WTC11 (cell line): Measurements from ENCODE around the gene AKT2.

Experiments used
- ZNF138 ChIP-seq: sonication (generic); formaldehyde crosslinking; conservative IDR thresholded peaks from 2 replicates; pipeline ENCODE4 v1.8.1; 2022; ENCODE audit warnings: mild to moderate bottlenecking, moderate library complexity, missing genetic modification reagents
- TF ChIP-seq, protein P1 (sequence below): fragments of 200-600 bp; IDR thresholded peaks from 2 replicates; pipeline ENCODE4 v1.8.0; 2022; ENCODE audit warnings: antibody characterized with exemption

DNA sequence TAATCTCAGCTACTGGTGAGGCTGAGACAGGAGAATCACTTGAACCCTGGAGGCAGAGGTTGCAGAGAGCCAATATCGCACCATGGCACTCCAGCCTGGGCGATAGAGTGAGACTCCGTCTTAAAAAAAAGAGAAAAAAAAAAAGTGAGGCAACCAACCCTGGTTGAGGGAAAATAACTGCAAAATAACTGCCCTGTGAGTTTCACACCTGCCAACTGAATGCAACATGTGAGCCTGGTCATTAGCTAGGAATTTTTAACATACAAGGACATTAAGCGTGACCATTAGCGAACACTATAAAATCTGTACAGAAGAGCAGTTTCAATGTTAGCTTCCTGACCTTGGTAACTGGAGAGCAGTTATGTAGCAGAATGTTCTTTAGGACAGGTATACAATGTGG, 56.3 kb downstream of the AKT2 start:
- TF ChIP-seq, protein P1, sequence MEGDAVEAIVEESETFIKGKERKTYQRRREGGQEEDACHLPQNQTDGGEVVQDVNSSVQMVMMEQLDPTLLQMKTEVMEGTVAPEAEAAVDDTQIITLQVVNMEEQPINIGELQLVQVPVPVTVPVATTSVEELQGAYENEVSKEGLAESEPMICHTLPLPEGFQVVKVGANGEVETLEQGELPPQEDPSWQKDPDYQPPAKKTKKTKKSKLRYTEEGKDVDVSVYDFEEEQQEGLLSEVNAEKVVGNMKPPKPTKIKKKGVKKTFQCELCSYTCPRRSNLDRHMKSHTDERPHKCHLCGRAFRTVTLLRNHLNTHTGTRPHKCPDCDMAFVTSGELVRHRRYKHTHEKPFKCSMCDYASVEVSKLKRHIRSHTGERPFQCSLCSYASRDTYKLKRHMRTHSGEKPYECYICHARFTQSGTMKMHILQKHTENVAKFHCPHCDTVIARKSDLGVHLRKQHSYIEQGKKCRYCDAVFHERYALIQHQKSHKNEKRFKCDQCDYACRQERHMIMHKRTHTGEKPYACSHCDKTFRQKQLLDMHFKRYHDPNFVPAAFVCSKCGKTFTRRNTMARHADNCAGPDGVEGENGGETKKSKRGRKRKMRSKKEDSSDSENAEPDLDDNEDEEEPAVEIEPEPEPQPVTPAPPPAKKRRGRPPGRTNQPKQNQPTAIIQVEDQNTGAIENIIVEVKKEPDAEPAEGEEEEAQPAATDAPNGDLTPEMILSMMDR, result no peak
- TF ChIP-seq ZNF138, result no peak
